IPS-20b (cell line): ENCODE results near the gene MYCBP2.
"Not testable (repeated sequence)": the region's sequence is repeated elsewhere in the genome, so short reads cannot be mapped to it uniquely, and the experiment has no call there.

Experiments
- H3K27ac ChIP-seq: one replicate; pipeline ENCODE4 v1.5.1; 2013; ENCODE audit warnings: low read length
- H3K27me3 ChIP-seq: 2 replicates; pipeline ENCODE4 v1.6.1; 2013; ENCODE audit warnings: mild to moderate bottlenecking, low read length, inconsistent platforms; ENCODE audit not compliant: insufficient read depth
- H3K36me3 ChIP-seq: 2 replicates; pipeline ENCODE4 v1.6.1; 2013; ENCODE audit warnings: low read depth, mild to moderate bottlenecking, inconsistent platforms, low read length, moderate library complexity; ENCODE audit not compliant: insufficient read depth
- H3K4me1 ChIP-seq: 2 replicates; pipeline ENCODE4 v1.6.1; 2013; ENCODE audit warnings: mild to moderate bottlenecking, control low read depth, inconsistent platforms, low read length, moderate library complexity; ENCODE audit not compliant: insufficient read depth
- H3K4me3 ChIP-seq: 2 replicates; pipeline ENCODE4 v1.5.1; 2013; ENCODE audit warnings: mild to moderate bottlenecking, low read length, inconsistent platforms
- H3K9ac ChIP-seq: 2 replicates; pipeline ENCODE4 v1.6.1; 2013; ENCODE audit warnings: low read depth, mild to moderate bottlenecking, inconsistent platforms, low read length, moderate library complexity
- H3K9me3 ChIP-seq: 2 replicates; pipeline ENCODE4 v1.6.1; 2013; ENCODE audit warnings: mild to moderate bottlenecking, low read depth, low read length, inconsistent platforms; ENCODE audit not compliant: insufficient read depth

The MYCBP2 gene

GRCh38 chr13:77235456-77236022 lies 91.4 kb downstream of the MYCBP2 start:
- Histone ChIP-seq H3K27me3 (no peaks in the 10 kb centered on the region), H3K36me3 (no peaks in the 10 kb centered on the region), H3K4me3 (no peak overlapping the region), H3K9me3 (no peaks in the 10 kb centered on the region), H3K4me1 (no peaks in the 10 kb centered on the region), H3K27ac (no peak overlapping the region), H3K9ac (no peak overlapping the region)

- H3K27ac ChIP-seq, result no peak overlapping the region
- H3K4me3 ChIP-seq, result no peak overlapping the region
- H3K36me3 ChIP-seq, result no peaks in the 10 kb centered on the region
- H3K4me1 ChIP-seq, result no peaks in the 10 kb centered on the region
- H3K9ac ChIP-seq, result no peak overlapping the region
- no peaks in the 10 kb centered on the region for H3K27me3 ChIP-seq
- H3K9me3 ChIP-seq, result no peaks in the 10 kb centered on the region
Observed at GRCh38 chr13:77233159-77233558, 93.7 kb downstream of the MYCBP2 start.

GRCh38 chr13:77230560-77230959 lies 96.3 kb downstream of the MYCBP2 start:
- no peaks in the 10 kb centered on the region for H3K36me3 ChIP-seq
- no peaks in the 10 kb centered on the region for H3K4me1 ChIP-seq
- no peak overlapping the region for H3K9ac ChIP-seq
- no peaks in the 10 kb centered on the region for H3K27me3 ChIP-seq
- H3K9me3 ChIP-seq, result no peaks in the 10 kb centered on the region
- no peak overlapping the region for H3K4me3 ChIP-seq
- no peak overlapping the region for H3K27ac ChIP-seq

GRCh38 chr13:77225946-77226345 lies 100.9 kb downstream of the MYCBP2 start:
- no peak overlapping the region for H3K4me3 ChIP-seq
- H3K9ac ChIP-seq, result no peak overlapping the region
- H3K36me3 ChIP-seq, result peaks cover 7% of the 10 kb centered on the region; the same call in 1 of the 2 replicates
- no peak overlapping the region for H3K27ac ChIP-seq
- H3K4me1 ChIP-seq, result no peaks in the 10 kb centered on the region
- H3K9me3 ChIP-seq, result no peaks in the 10 kb centered on the region
- no peaks in the 10 kb centered on the region for H3K27me3 ChIP-seq

GRCh38 chr13:77222909-77223308 lies 104.0 kb downstream of the MYCBP2 start:
- Histone ChIP-seq H3K9me3 (no peaks in the 10 kb centered on the region), H3K36me3 (peaks cover 13% of the 10 kb centered on the region; the same call in 1 of the 2 replicates), H3K4me3 (no peak overlapping the region), H3K27me3 (no peaks in the 10 kb centered on the region), H3K4me1 (no peaks in the 10 kb centered on the region), H3K9ac (no peak overlapping the region), H3K27ac (no peak overlapping the region)

- Histone ChIP-seq H3K9me3 (no peaks in the 10 kb centered on the region), H3K4me1 (no peaks in the 10 kb centered on the region), H3K4me3 (no peak overlapping the region), H3K36me3 (peaks cover 17% of the 10 kb centered on the region; the same call in 1 of the 2 replicates), H3K27me3 (no peaks in the 10 kb centered on the region), H3K9ac (no peak overlapping the region), H3K27ac (no peak overlapping the region)
Observed at GRCh38 chr13:77222000-77222690, 104.7 kb downstream of the MYCBP2 start.

- H3K27me3 ChIP-seq, result no peaks in the 10 kb centered on the region
- no peaks in the 10 kb centered on the region for H3K4me1 ChIP-seq
- H3K4me3 ChIP-seq, result no peak overlapping the region
- H3K9ac ChIP-seq, result no peak overlapping the region
- H3K36me3 ChIP-seq, result peaks cover 38% of the 10 kb centered on the region
- H3K27ac ChIP-seq, result no peak overlapping the region
- no peaks in the 10 kb centered on the region for H3K9me3 ChIP-seq
Observed at GRCh38 chr13:77219401-77219800, 107.5 kb downstream of the MYCBP2 start.

GRCh38 chr13:77218274-77218673 lies 108.6 kb downstream of the MYCBP2 start:
- Histone ChIP-seq H3K4me3 (no peak overlapping the region), H3K27me3 (no peaks in the 10 kb centered on the region), H3K9ac (no peak overlapping the region), H3K36me3 (peaks cover 39% of the 10 kb centered on the region), H3K27ac (no peak overlapping the region), H3K9me3 (no peaks in the 10 kb centered on the region), H3K4me1 (no peaks in the 10 kb centered on the region)

GRCh38 chr13:77215543-77215942 lies 111.4 kb downstream of the MYCBP2 start:
- no peak overlapping the region for H3K4me3 ChIP-seq

GRCh38 chr13:77213644-77214043 lies 113.2 kb downstream of the MYCBP2 start:
- Histone ChIP-seq H3K4me1 (no peaks in the 10 kb centered on the region), H3K27ac (no peak overlapping the region), H3K36me3 (peaks cover 44% of the 10 kb centered on the region), H3K4me3 (no peak overlapping the region), H3K9ac (no peak overlapping the region), H3K27me3 (no peaks in the 10 kb centered on the region), H3K9me3 (no peaks in the 10 kb centered on the region)

More at GRCh38 chr13:77215543-77215942, 111.4 kb downstream of the MYCBP2 start:
- no peak overlapping the region for H3K9ac ChIP-seq
- no peak overlapping the region for H3K27ac ChIP-seq
- no peaks in the 10 kb centered on the region for H3K27me3 ChIP-seq
- H3K36me3 ChIP-seq, result peaks cover 50% of the 10 kb centered on the region
- H3K4me1 ChIP-seq, result no peaks in the 10 kb centered on the region
- no peaks in the 10 kb centered on the region for H3K9me3 ChIP-seq

GRCh38 chr13:77207943-77208342 lies 119.0 kb downstream of the MYCBP2 start:
- Histone ChIP-seq H3K4me1 (peaks cover 5% of the 10 kb centered on the region; the same call in 1 of the 2 replicates), H3K36me3 (peaks cover 24% of the 10 kb centered on the region; the same call in 1 of the 2 replicates), H3K27ac (no peak overlapping the region), H3K9ac (no peak overlapping the region), H3K9me3 (no peaks in the 10 kb centered on the region), H3K4me3 (no peak overlapping the region), H3K27me3 (no peaks in the 10 kb centered on the region)

GRCh38 chr13:77198995-77199394 lies 127.9 kb downstream of the MYCBP2 start:
- H3K4me1 ChIP-seq, H3K27ac ChIP-seq, H3K27me3 ChIP-seq, H3K9me3 ChIP-seq, H3K9ac ChIP-seq, H3K4me3 ChIP-seq: not testable (repeated sequence)
- H3K36me3 ChIP-seq, result peaks cover 17% of the 10 kb centered on the region; the same call in 1 of the 2 replicates
